Adipocyte (in vitro differentiated cells): ENCODE data around the gene DIO1.

Experiments
- DNase-seq: peaks from one replicate; pipeline ENCODE4 v3.0.0-alpha.2; 2015; ENCODE audit warnings: low read depth
- H3K27me3 ChIP-seq: replicated peaks from 2 replicates; pipeline ENCODE4 v1.7.0; 2013; ENCODE audit warnings: mild to moderate bottlenecking, low read length, moderate library complexity; ENCODE audit not compliant: control insufficient read depth, insufficient read depth
- H3K36me3 ChIP-seq: 2 replicates; pipeline ENCODE4 v1.7.0; 2013; ENCODE audit warnings: low read length, mild to moderate bottlenecking, moderate library complexity; ENCODE audit not compliant: control insufficient read depth, insufficient read depth, severe bottlenecking
- H3K4me1 ChIP-seq: 2 replicates; pipeline ENCODE4 v1.7.0; 2013; ENCODE audit warnings: mild to moderate bottlenecking, low read length, moderate library complexity; ENCODE audit not compliant: control insufficient read depth, insufficient read depth
- H3K4me3 ChIP-seq: 2 replicates; pipeline ENCODE4 v1.7.0; 2013; ENCODE audit warnings: mild to moderate bottlenecking, low read length, moderate library complexity
- H3K9ac ChIP-seq: 2 replicates; pipeline ENCODE4 v1.7.0; 2013; ENCODE audit warnings: mild to moderate bottlenecking, low read length, moderate library complexity
- H3K9me3 ChIP-seq: 2 replicates; pipeline ENCODE4 v1.7.0; 2013; ENCODE audit warnings: mild to moderate bottlenecking, low read length, moderate library complexity; ENCODE audit not compliant: control insufficient read depth

The DIO1 gene

GRCh38 chr1:53896635-53897229, 2.7 kb downstream of the DIO1 start:
- Histone ChIP-seq H3K9me3 (no peaks in the 10 kb centered on the region), H3K9ac (no peak overlapping the region), H3K4me3 (no peak overlapping the region), H3K27me3 (no peaks in the 10 kb centered on the region), H3K4me1 (peaks cover 26% of the 10 kb centered on the region), H3K36me3 (no peaks in the 10 kb centered on the region)
- DNase-seq = peak; percentile 91

GRCh38 chr1:53899206-53899628, 5.2 kb downstream of the DIO1 start:
- Histone ChIP-seq H3K4me1 (peaks cover 26% of the 10 kb centered on the region), H3K27me3 (no peaks in the 10 kb centered on the region), H3K36me3 (no peaks in the 10 kb centered on the region), H3K4me3 (no peak overlapping the region), H3K9me3 (no peaks in the 10 kb centered on the region), H3K9ac (no peak overlapping the region)
- no peak for DNase-seq

- no peaks in the 10 kb centered on the region for H3K36me3 ChIP-seq
- H3K4me1 ChIP-seq = peaks cover 26% of the 10 kb centered on the region
- H3K9me3 ChIP-seq = no peaks in the 10 kb centered on the region
- no peak overlapping the region for H3K4me3 ChIP-seq
- no peak overlapping the region for H3K9ac ChIP-seq
- no peak for DNase-seq
- no peaks in the 10 kb centered on the region for H3K27me3 ChIP-seq
These were observed 5.7 kb downstream of the DIO1 start for GRCh38 chr1:53899708-53900107.

GRCh38 chr1:53902235-53903138, 8.5 kb downstream of the DIO1 start:
- H3K9ac ChIP-seq = no peak overlapping the region
- H3K27me3 ChIP-seq = no peaks in the 10 kb centered on the region
- H3K4me3 ChIP-seq = no peak overlapping the region
- DNase-seq = peak; percentile 36
- H3K9me3 ChIP-seq = no peaks in the 10 kb centered on the region
- H3K4me1 ChIP-seq = peaks cover 21% of the 10 kb centered on the region
- no peaks in the 10 kb centered on the region for H3K36me3 ChIP-seq

- H3K9me3 ChIP-seq = no peaks in the 10 kb centered on the region
These were observed 11.5 kb downstream of the DIO1 start for GRCh38 chr1:53905509-53905908.

GRCh38 chr1:53906121-53906520, 12.1 kb downstream of the DIO1 start:
- Histone ChIP-seq H3K4me3 (no peak overlapping the region), H3K9me3 (no peaks in the 10 kb centered on the region), H3K36me3 (no peaks in the 10 kb centered on the region), H3K27me3 (no peaks in the 10 kb centered on the region), H3K9ac (no peak overlapping the region), H3K4me1 (peaks cover 19% of the 10 kb centered on the region)
- DNase-seq = no peak

More at GRCh38 chr1:53905509-53905908, 11.5 kb downstream of the DIO1 start:
- DNase-seq = no peak
- H3K9ac ChIP-seq = no peak overlapping the region
- no peak overlapping the region for H3K4me3 ChIP-seq
- no peaks in the 10 kb centered on the region for H3K27me3 ChIP-seq
- no peaks in the 10 kb centered on the region for H3K36me3 ChIP-seq
- H3K4me1 ChIP-seq = peaks cover 17% of the 10 kb centered on the region

- peak; percentile 48 for DNase-seq
- H3K27me3 ChIP-seq = no peaks in the 10 kb centered on the region
- no peaks in the 10 kb centered on the region for H3K36me3 ChIP-seq
- no peak overlapping the region for H3K9ac ChIP-seq
- no peaks in the 10 kb centered on the region for H3K9me3 ChIP-seq
- H3K4me3 ChIP-seq = no peak overlapping the region
- peaks cover 19% of the 10 kb centered on the region for H3K4me1 ChIP-seq
These were observed 16.0 kb downstream of the DIO1 start for GRCh38 chr1:53909946-53910345.

- Histone ChIP-seq H3K4me3 (no peak overlapping the region), H3K4me1 (peaks cover 19% of the 10 kb centered on the region), H3K36me3 (peaks cover 4% of the 10 kb centered on the region), H3K27me3 (no peaks in the 10 kb centered on the region), H3K9ac (no peak overlapping the region), H3K9me3 (no peaks in the 10 kb centered on the region)
- DNase-seq = no peak
These were observed 17.5 kb downstream of the DIO1 start for GRCh38 chr1:53911442-53911841.

GRCh38 chr1:53913352-53914033, 19.5 kb downstream of the DIO1 start:
- Histone ChIP-seq H3K27me3 (no peaks in the 10 kb centered on the region), H3K4me1 (peaks cover 15% of the 10 kb centered on the region), H3K36me3 (peaks cover 5% of the 10 kb centered on the region), H3K9me3 (no peaks in the 10 kb centered on the region), H3K4me3 (no peak overlapping the region), H3K9ac (no peak overlapping the region)
- DNase-seq = no peak

- Histone ChIP-seq H3K36me3 (peaks cover 21% of the 10 kb centered on the region), H3K4me3 (no peak overlapping the region), H3K9me3 (no peaks in the 10 kb centered on the region), H3K9ac (no peak overlapping the region), H3K27me3 (no peaks in the 10 kb centered on the region), H3K4me1 (no peaks in the 10 kb centered on the region)
- no peak for DNase-seq
These were observed 24.4 kb downstream of the DIO1 start for GRCh38 chr1:53918343-53918742.

GRCh38 chr1:53919675-53920066, 25.7 kb downstream of the DIO1 start:
- peak; percentile 37 for DNase-seq
- Histone ChIP-seq H3K9ac (no peak overlapping the region), H3K36me3 (peaks cover 26% of the 10 kb centered on the region), H3K4me1 (no peaks in the 10 kb centered on the region), H3K9me3 (no peaks in the 10 kb centered on the region), H3K27me3 (no peaks in the 10 kb centered on the region), H3K4me3 (no peak overlapping the region)
